Stimulated activated CD4-positive, alpha-beta T cell treated with anti-CD3 and anti-CD28 coated beads, Interleukin-2, amount 100 ng/mL, for 24 hours (primary cell): ENCODE results near the gene MAMDC2.
"Not testable (repeated sequence)": the region's sequence is repeated elsewhere in the genome, so short reads cannot be mapped to it uniquely, and the experiment has no call there.

Experiments used
- DNase-seq, 2 donors: peaks; one replicate each; pipeline ENCODE4 v3.0.0-alpha.2; 2020

MAMDC2 gene

GRCh38 chr9:70043689-70044489, at the start of gene MAMDC2:
Gene MAMDC2, plus strand, starts transcription at chr9:70043848. Its CDS starts 350 bp downstream, at chr9:70044198.
- DNase-seq = peak in 1 of 2 donors; percentile 1

GRCh38 chr9:69995846-69996245, 47.8 kb upstream of the MAMDC2 start:
- DNase-seq = no peak

- DNase-seq = no peak
Observed at GRCh38 chr9:69996967-69997366, 46.7 kb upstream of the MAMDC2 start.

GRCh38 chr9:69997524-69997923, 46.1 kb upstream of the MAMDC2 start:
- no peak for DNase-seq

GRCh38 chr9:69999315-69999714, 44.3 kb upstream of the MAMDC2 start:
- DNase-seq = no peak

GRCh38 chr9:70000469-70000868, 43.2 kb upstream of the MAMDC2 start:
- DNase-seq = no peak

- no peak for DNase-seq
Observed at GRCh38 chr9:70003901-70004714, 39.5 kb upstream of the MAMDC2 start.

GRCh38 chr9:70006306-70006705, 37.3 kb upstream of the MAMDC2 start:
- DNase-seq = no peak

- no peak for DNase-seq
Observed at GRCh38 chr9:70007831-70008230, 35.8 kb upstream of the MAMDC2 start.

- DNase-seq = no peak
Observed at GRCh38 chr9:70010015-70010414, 33.6 kb upstream of the MAMDC2 start.

GRCh38 chr9:70011366-70011765, 32.3 kb upstream of the MAMDC2 start:
- no peak for DNase-seq

GRCh38 chr9:70012569-70012968, 31.1 kb upstream of the MAMDC2 start:
- DNase-seq = no peak

- no peak for DNase-seq
Observed at GRCh38 chr9:70013598-70014196, 30.0 kb upstream of the MAMDC2 start.

GRCh38 chr9:70015099-70015498, 28.5 kb upstream of the MAMDC2 start:
- DNase-seq = no peak

GRCh38 chr9:70020217-70020616, 23.4 kb upstream of the MAMDC2 start:
- no peak for DNase-seq

- no peak for DNase-seq
Observed at GRCh38 chr9:70020991-70021571, 22.6 kb upstream of the MAMDC2 start.

GRCh38 chr9:70028287-70028686, 15.4 kb upstream of the MAMDC2 start:
- no peak for DNase-seq

GRCh38 chr9:70030156-70030555, 13.5 kb upstream of the MAMDC2 start:
- no peak for DNase-seq

- no peak for DNase-seq
Observed at GRCh38 chr9:70031141-70031545, 12.5 kb upstream of the MAMDC2 start.

GRCh38 chr9:70034271-70034711, 9.4 kb upstream of the MAMDC2 start:
- DNase-seq = no peak

- no peak for DNase-seq
Observed at GRCh38 chr9:70035691-70036090, 8.0 kb upstream of the MAMDC2 start.

- no peak for DNase-seq
Observed at GRCh38 chr9:70036641-70037040, 7.0 kb upstream of the MAMDC2 start.

- not testable (repeated sequence) for DNase-seq
Observed at GRCh38 chr9:70038171-70038621, 5.5 kb upstream of the MAMDC2 start.
